ENCODE measurements around the gene SARM1. TPM values are rescaled to one million over a fixed set of nuclear protein-coding genes. Genes with fewer than 3 reads are reported as not detected.

The SARM1 gene
- polyA plus RNA-seq, 3 donors: 0.78 to 7.1 (median 0.90) TPM

DNA sequence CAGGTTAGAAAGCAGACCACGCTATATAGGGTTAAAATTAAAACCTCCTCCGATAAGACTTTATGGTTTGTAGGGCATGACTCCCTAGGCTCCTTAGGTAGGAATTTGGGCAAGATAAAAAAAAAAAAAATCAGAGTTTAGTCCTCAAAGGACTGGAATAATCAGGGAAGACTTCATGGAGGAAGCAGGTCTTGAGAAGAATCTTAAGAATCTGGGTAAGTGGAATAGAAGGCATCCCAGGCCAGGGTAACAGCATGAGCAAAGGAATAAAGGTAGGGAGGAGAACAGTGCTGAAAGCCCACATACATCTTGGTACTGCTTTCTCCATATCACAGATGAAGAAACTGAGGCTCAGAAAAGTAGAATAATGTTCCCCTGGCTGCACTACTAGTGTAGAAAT lies 19.1 kb downstream of the SARM1 start:
- no peak overlapping the region for H3K27ac Mint-ChIP-seq
- H3K27me3 Mint-ChIP-seq (ENCODE audit: low read depth in 3 of 3): peaks cover 0 to 3% (median 0%) of the 10 kb centered on the region in 3 donors
- Histone ChIP-seq H3K36me3 (replicated peaks in 1 of 2; ENCODE audit: control insufficient read depth in 1 of 2, insufficient read depth in 2 of 2, low read length in 2 of 2) (peaks cover 17 to 54% of the 10 kb centered on the region in 2 donors), H3K4me2 (replicated peaks; ENCODE audit: extremely low read depth, low read length, poor library complexity, severe bottlenecking) (no peak overlapping the region), H2AFZ (ENCODE audit: insufficient read depth, low read depth, low read length, poor library complexity, severe bottlenecking) (no peak overlapping the region), H3K79me2 (ENCODE audit: insufficient read depth, low read length) (no peaks in the 10 kb centered on the region), H3K27me3 (ENCODE audit: control insufficient read depth in 2 of 2, insufficient read depth in 2 of 2, low read length in 2 of 2) (no peaks in the 10 kb centered on the region), H4K20me1 (ENCODE audit: insufficient read depth, low read length) (no peaks in the 10 kb centered on the region), H3K9me3 (replicated peaks in 1 of 2; ENCODE audit: control insufficient read depth in 1 of 2, insufficient read depth in 1 of 2, low read length in 2 of 2) (no peaks in the 10 kb centered on the region), H3K9ac (ENCODE audit: insufficient read depth, low read length, poor library complexity, severe bottlenecking) (no peak overlapping the region), H3K27ac (ENCODE audit: low read depth in 1 of 2, low read length in 2 of 2) (no peak overlapping the region), H3K4me1 (ENCODE audit: control insufficient read depth in 1 of 2, insufficient read depth in 2 of 2, low read length in 2 of 2) (peaks cover under 1% of the 10 kb centered on the region in 2 donors), H3K4me3 (replicated peaks in 1 of 3; ENCODE audit: low read depth in 2 of 3, low read length in 3 of 3) (no peak overlapping the region)
- peaks cover 5% of the 10 kb centered on the region for H3K4me1 Mint-ChIP-seq
- intact Hi-C loops (cut with micrococcal nuclease): no loop called here
- H3K36me3 Mint-ChIP-seq: peaks cover 43 to 45% of the 10 kb centered on the region in 2 donors
- TF ChIP-seq, protein P1, sequence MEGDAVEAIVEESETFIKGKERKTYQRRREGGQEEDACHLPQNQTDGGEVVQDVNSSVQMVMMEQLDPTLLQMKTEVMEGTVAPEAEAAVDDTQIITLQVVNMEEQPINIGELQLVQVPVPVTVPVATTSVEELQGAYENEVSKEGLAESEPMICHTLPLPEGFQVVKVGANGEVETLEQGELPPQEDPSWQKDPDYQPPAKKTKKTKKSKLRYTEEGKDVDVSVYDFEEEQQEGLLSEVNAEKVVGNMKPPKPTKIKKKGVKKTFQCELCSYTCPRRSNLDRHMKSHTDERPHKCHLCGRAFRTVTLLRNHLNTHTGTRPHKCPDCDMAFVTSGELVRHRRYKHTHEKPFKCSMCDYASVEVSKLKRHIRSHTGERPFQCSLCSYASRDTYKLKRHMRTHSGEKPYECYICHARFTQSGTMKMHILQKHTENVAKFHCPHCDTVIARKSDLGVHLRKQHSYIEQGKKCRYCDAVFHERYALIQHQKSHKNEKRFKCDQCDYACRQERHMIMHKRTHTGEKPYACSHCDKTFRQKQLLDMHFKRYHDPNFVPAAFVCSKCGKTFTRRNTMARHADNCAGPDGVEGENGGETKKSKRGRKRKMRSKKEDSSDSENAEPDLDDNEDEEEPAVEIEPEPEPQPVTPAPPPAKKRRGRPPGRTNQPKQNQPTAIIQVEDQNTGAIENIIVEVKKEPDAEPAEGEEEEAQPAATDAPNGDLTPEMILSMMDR (IDR thresholded peaks at IDR 0.05): no peak
- no peak overlapping the region for H3K4me3 Mint-ChIP-seq
- 100% methylated on average over 1 of the region's 2 CpGs for WGBS (ENCODE audit: insufficient coverage)
- DNase-seq: no peak
- H3K9me3 Mint-ChIP-seq: no peaks in the 10 kb centered on the region

DNA sequence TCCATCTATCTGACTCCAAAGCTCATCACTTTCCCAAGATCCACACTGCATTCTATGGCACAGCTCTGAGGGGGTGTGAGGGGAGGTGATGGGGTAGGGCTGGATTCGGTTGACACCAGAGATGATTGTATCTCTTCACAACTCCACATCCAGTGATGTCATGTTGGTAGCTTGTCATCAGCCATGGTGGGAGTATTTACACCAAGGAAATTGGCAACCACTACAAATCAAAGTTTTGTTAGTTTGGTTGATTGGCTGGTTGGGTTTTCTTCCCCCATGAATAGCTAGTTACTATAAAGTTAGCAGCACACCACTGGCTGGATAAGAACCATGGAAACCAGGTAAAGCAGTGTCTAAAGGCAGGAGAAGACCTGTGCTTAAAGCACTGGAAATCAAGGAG lies 19.5 kb downstream of the SARM1 start:
- no peak for DNase-seq
- Histone ChIP-seq H3K4me3 (replicated peaks in 1 of 3; ENCODE audit: low read depth in 2 of 3, low read length in 3 of 3) (no peak overlapping the region), H3K27me3 (ENCODE audit: control insufficient read depth in 2 of 2, insufficient read depth in 2 of 2, low read length in 2 of 2) (no peaks in the 10 kb centered on the region), H3K27ac (ENCODE audit: low read depth in 1 of 2, low read length in 2 of 2) (no peak overlapping the region), H2AFZ (ENCODE audit: insufficient read depth, low read depth, low read length, poor library complexity, severe bottlenecking) (no peak overlapping the region), H3K79me2 (ENCODE audit: insufficient read depth, low read length) (no peaks in the 10 kb centered on the region), H3K4me2 (replicated peaks; ENCODE audit: extremely low read depth, low read length, poor library complexity, severe bottlenecking) (no peak overlapping the region), H3K9me3 (replicated peaks in 1 of 2; ENCODE audit: control insufficient read depth in 1 of 2, insufficient read depth in 1 of 2, low read length in 2 of 2) (no peaks in the 10 kb centered on the region), H4K20me1 (ENCODE audit: insufficient read depth, low read length) (no peaks in the 10 kb centered on the region), H3K36me3 (replicated peaks in 1 of 2; ENCODE audit: control insufficient read depth in 1 of 2, insufficient read depth in 2 of 2, low read length in 2 of 2) (peaks cover 17 to 58% of the 10 kb centered on the region in 2 donors), H3K4me1 (ENCODE audit: control insufficient read depth in 1 of 2, insufficient read depth in 2 of 2, low read length in 2 of 2) (no peaks in the 10 kb centered on the region), H3K9ac (ENCODE audit: insufficient read depth, low read length, poor library complexity, severe bottlenecking) (no peak overlapping the region)
- no CpG with 5 or more reads among the region's 1 CpG for WGBS (ENCODE audit: insufficient coverage)
- intact Hi-C loops (cut with micrococcal nuclease): no loop called here
- Mint-ChIP-seq H3K36me3 (peaks cover 45 to 50% of the 10 kb centered on the region in 2 donors), H3K9me3 (no peaks in the 10 kb centered on the region), H3K4me3 (no peak overlapping the region), H3K27me3 (ENCODE audit: low read depth in 3 of 3) (peaks cover 0 to 3% (median 0%) of the 10 kb centered on the region in 3 donors), H3K4me1 (peaks cover 4% of the 10 kb centered on the region), H3K27ac (no peak overlapping the region)
- TF ChIP-seq, protein P1 (IDR thresholded peaks at IDR 0.05): no peak

All from CD14-positive monocyte (primary cell).